ENCODE data around the gene SNED1.

SNED1 gene

DNA sequence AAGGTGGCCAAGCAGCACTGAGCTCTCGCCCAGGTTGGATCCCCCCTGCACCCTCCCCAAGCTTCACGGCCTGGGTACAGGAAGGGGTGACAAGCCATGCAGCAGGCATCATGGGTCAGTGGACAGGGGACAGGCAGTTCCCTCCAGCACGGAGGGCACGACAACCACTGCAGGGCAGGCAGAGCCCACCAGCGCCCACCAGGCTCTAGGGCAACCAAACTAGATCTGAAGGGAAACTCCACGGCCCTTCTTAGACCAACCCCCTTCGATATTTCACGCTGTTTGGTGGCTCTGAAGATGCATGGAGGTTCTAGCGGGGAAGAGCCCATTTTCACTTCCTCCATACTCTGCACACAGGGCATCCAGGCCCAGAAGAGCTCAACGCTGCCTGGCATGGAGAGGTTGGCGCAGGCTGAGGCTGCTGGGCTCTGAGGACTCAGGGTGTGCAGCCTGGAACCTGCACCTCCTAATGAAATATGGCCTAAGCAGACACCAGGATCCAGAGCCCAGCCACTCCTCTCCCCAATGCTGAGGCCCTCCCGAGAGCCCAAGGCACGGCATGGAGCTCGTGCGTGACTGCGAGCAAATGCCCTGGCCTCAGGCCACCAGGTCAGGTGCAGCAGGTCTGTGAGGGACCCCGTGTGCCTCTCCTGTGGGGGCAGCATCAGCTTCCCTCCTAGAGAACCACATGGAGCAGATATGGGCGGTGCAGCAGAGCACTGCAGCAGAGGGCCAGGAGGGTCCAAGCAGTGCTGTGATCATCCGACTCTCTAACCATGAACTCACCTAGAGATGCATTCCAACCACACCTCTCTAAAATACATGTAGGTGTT, 112.4 kb downstream of the SNED1 start:
- no peak for DNase-seq

DNA sequence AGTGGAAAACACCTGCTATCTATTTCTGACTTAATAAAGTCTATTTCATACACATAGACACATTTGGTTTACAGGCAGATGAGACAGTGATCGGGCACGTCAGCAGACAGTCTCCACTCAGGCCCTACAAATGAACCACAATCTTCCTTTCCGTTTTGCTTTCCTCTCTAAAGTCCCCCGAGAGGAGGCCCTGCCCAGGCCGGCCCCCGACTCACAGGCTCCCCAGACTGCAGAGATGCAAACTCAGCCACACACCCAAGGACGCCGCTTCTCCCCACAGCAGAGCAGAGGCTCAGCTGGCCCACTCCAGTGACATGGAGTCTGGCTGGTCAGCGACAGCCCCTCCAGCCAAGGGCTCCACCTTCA, 113.0 kb downstream of the SNED1 start:
- DNase-seq, result peak; percentile 33

DNA sequence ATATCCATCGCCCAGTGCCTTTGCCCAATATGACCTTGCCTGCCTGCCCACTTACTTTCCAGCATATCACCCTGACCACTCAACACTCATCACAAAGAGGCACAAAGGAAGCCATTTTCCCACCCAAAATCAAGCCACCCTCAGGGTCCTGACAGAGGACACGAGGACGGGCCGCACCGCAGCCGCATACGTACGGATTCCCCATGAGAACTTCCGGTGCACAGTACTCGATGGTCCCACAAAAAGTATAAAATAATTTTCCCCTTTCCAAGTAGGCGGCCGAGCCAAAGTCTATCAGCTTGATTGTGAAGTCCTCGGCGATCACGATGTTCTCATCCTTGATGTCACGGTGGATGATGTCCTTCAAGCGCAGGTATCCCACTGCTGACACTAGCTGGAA, 113.6 kb downstream of the SNED1 start:
- DNase-seq, result no peak

DNA sequence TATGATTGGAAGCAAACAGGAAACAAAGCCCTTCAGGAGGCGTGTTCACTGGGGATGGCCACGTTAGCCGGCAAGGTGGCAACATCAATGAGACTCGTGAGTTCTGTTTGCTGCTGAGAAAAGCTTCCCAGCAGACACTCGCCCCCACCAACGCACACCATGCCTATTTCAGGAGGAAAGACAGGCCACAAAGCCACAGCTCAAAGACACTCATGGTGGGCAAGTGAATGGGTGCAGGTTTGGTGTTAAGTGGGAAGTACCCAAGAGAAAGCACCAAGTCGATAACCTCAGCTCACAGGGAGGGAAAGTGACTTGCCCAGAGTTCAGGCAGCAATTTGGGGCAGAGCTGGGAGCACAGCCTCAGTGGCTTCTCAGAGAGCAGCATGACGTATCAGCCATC, 114.2 kb downstream of the SNED1 start:
- DNase-seq, result peak; percentile 67

DNA sequence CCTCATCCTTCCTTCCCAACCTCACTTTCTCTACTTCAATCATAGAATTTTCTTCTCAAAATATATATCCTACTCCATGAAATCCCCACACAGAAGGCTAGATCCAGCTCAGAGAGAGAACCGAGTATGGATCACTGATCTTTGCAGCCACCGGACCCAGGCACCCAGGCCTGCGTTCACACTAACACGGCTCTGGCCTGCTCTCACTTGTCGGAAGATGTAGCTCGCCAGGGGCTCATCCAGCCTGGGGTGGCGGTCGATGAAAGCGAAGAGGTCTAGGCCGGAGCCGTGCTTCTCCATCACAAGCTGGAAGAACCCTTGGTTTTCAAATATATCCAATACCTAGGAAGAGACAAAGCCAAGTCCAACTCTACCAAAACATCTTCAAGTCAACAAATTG, 116.4 kb downstream of the SNED1 start:
- no peak for DNase-seq

DNA sequence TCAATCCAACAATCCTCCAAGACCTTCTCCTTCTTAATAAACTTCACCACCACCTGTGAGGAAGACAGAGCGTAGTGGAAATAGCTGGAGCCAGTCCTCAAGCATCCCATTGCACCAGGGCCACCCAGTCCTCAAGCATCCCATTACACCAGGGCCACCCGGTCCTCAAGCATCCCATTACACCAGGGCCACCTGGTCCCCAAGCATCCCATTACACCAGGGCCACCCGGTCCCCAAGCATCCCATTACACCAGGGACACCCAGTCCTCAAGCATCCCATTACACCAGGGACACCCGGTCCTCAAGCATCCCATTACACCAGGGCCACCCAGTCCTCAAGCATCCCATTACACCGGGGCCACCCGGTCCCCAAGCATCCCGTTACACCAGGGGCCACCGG, 116.9 kb downstream of the SNED1 start:
- no peak for DNase-seq

DNA sequence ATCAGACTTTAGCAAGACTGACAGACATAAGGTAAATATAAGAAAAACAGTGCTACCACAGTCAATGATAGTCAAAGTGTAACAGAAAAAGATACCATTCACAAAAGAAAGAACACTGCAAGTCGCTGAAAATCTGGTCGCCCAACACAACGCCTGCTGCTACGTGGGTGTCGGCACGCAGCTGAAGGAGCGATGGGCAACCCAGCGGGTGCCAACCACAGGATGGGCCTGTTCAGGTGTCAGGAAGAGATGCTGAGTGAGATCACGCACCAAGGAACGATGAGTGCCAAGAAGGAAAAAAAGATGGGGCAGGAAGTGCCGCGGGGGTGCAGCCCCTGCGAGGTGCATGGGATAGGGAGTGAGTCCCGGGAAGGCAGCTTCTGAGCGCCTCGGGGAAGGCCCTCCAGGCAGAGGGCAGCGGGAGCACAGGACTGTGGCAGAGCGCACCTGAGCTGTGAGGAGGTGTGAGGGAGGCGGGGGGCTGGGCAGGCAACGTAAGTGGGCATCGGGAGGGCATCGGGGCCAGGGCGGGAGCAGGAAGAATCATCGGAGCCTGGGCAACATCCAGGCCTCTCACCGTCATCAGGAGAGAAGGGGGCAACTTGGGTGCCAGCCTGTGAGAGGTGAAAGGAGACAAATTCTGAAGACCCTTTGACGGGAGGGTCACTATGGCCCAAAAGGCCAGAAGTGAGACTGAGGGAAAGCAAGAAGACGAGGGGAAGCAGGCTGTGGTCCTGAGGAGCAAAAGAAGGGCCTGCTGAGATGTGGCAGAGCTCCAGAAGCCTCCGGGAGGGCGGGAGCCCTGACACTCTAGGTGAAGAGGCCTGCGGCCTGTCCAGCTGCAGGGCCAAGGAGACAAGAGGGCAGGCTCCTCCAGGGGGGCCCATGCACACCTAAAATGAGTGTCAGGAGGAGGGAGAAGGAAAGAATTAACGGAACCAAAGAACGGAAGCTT, 118.5 kb downstream of the SNED1 start:
- DNase-seq, result no peak

DNA sequence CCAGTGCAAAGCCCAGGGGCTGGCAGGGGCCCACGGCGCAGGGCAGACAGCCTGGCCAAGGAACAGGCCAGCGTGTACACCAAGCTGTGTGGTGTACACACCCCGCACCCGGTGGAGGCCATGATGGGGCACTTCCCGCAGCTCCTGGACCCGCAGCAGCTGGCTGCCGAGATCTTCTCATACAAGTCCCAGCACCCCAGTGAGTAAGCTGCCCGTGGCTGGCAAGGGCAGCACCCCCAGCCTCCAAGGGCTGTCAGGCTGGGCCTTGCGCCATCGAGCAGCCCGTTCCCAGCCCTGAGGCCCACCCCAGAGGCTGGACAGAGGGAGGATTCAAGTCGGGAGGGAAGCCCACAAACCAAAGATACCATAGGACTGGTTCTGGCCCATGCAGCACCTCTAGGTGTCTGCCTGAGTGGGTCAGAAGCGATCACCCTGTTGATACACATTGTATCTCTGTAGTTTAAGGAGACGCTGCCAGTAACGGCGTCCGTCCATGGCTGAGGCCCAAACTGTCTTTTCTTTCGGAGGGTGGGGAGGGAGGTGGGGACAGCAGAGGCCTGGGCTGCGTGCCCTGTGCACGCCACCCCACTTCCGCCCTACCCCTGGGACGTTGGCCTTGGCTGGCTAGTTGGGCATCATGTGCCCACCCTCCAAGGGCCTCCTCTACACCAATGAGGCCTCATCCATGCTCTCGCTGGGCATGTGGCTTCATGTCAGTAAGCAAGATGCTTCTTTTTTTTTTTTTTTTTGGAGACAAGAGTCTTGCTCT, 120.5 kb downstream of the SNED1 start:
- no peak for DNase-seq

DNA sequence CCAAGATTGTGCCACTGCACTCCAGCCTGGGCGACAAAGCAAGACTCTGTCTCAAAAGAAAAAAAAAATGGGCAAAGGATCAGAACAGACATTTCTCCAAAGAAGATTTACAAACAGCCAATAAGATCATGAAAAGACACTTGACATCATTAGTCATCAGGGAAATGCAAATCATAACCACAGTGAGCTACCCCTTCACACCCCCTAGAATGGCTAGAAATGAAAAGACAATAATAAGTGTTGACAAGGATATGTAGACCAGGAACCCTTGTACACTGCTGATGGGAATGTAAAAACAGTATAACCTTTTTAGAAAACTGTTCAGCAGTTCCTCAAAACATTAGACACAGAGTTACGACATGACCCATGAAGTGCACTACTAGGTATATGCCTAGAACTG, 122.0 kb downstream of the SNED1 start:
- no peak for DNase-seq

DNA sequence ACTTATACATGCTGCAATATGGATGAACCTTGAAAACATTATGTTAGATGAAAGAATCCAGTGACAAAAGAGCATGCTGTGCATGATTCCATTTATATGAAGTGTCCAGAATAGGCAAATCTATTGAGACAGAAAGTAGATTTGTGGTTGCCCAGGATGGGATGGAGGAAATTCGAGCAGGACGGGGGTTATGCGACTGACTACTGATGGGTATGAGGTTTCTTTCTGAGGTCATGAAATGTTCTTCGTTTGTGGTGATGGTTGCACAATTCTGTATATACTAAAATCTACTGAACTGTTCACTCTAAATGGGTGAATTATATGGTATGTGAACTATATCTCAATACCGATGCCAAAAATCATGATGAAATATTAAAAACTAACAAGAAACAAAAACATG, 122.6 kb downstream of the SNED1 start:
- DNase-seq, result no peak

DNA sequence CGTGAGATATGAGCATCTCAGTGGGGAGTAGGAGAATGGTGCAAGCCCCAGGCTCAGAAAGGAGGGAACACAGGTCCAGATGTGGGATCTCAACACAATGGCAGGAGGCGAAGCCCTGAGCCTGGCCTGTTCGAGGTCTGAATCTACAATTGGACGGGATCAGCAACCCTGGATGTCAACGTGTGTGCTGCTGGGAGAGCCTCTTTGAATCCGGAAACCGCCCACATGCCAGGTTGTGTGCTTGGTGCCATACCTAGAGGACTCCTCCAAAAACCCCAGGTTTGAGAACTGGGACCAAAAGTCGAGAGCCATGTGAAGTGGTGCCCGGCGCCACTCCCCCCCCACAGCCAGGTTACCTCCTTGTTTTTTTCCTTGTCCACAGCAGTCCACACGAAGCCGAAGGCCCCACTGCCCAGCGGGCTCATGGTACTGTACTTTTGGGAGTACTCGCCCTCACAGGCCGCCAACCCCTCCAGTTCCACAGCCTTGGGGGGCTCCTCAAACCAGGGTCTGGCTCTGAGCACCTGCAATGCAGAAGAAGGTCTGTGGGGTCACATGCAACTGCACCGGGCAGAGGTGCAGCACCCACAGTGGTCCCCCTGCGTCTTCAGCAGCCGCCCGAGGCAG, 124.1 kb downstream of the SNED1 start:
- DNase-seq, result no peak

DNA sequence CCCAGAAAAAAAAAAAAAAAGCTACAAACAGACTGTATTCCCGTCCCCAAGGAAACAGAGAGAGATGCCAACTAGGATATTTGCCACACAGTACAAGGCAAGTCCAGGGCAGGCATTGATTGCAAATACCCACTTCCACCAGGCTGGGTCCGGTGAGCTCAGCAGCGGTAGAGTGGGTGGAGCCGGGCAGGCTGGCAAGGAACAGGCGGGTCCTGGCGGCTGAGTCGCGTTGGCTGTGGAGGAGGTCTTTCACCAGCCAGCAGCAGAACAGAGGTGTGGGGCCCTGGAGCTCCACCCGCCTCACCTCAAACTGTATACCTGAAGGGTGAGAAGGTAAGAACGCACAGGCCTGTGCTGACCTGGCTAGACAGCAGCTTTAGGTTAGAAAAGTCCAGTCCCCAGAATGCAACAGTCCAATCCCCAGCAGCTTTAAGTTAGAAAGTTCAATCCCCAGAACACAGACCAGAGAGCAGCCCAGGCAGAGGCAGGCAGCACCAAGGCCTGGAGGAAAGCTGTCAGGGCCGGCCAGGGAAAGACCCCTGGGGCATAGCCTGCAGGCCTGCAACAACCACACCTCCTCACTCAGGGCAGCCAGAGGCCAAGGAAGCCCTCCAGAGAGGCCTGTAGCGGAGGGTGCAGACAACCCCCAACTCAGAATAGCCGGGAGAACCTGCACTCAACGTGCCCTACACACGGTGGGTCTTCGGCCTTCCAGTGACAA, 125.6 kb downstream of the SNED1 start:
- peak; percentile 58 for DNase-seq

DNA sequence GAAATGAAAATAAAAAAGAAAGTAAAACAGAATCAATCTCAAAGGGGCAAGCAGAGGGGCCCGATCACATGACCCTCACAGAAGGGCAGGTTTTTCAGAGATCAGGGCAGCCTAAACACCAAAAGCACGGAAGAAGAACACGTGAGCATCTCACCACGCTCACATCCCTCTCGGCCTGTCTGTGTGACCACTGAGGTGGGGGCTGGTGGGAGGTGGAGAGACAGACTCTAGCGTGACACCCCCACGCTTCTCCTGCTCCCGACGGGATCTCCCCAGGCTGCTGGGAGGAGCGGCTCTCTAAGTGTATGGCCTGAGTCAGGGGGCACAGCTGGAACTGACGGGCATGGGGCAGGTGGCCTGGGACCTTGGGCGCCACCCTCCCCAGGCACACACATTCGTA, 127.2 kb downstream of the SNED1 start:
- DNase-seq, result no peak

DNA sequence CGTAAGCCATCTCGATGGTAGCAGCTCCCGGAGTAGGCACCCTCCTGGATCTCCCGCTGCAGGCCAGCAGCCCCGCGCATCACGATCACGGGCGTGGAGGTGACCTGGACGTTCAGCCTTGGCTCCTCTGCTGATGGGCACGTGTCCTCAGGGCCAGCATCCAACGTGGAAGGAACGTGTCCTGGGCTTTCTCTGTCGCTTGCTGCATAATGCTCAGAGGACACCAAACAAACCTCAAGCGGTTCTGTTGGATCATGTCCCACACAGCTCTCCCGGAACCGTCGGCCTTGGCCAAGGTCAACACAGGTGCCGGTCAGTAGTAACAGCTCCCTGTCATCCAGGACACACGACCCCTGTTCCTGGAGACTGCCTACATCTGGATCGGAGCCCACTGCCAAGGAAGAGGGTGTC, 127.8 kb downstream of the SNED1 start:
- DNase-seq, result no peak

DNA sequence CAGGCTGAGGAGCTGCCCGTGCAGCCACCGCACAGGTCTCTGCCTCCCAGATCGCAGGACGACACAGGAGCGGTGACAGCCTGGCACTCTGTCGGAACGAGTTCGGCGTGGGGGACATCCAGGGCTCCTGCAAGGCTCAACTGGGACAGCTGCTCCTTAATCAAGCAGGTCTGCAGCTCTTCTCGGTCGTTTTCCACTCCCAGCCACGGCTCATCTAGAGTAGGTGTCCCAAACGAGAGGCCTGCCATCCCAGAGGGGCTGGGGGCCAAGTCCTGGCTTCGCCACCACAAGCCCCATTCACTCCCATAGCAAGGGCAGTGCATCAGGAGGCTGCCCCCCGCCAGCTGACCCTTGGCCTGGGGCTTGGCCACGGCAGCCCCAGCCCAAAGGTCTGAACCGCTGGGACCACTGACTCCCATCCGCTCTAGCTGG, 128.4 kb downstream of the SNED1 start:
- DNase-seq, result no peak

DNA sequence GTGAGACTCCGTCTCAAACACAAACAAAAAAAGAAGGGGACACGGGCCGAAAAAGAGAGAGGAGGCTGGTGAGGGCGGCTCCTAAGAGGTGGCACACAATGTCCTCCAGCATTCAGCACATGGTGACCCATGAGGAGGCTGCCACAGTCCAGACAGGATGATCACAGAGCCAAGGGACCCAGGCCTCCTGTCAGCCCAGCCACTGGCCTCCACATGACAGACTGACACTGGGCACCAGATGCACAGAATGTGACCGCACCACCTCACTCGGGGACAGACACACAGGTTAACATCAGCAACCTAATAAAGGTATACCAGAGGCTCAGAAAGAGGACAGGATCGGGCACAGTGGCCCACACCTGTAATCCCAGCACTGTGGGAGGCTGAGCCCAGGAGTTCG, 129.8 kb downstream of the SNED1 start:
- DNase-seq, result no peak

DNA sequence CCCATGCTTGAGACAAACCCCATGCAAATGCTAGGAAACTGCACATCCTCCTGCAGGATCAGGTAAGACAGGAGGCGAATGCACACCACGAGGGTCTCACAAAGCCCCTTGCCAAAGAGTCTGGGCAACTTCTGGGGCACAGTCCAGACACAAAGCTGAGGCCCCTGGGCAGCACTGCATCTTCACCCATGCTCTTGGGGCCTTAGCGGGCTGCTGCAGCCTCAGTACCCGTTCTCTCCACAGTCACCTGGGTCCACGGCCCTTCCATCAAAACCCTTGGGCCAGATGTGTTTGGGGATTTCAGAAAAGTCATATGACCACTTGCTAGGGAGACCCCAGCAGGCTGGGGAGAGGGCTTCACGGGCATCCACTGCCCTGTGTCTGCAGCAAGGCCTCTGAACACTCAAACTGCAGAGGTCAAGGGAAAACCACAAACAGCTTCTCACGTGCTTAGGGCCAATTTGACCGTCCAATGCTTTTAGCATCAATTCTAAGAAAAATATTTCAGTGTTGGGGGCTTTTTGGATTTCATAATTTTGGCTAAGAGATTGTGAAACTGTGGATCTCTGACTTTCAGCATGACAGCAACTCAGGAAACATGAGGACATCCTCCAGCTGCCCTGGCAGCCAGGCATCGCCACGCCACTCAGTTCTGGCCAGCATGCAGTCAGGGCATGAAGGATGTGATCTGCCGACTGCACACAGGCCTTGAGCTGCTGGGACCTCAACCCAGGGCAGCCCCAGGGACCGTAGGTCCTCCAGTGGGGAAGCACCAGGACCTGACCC, 130.9 kb downstream of the SNED1 start:
- DNase-seq, result no peak

DNA sequence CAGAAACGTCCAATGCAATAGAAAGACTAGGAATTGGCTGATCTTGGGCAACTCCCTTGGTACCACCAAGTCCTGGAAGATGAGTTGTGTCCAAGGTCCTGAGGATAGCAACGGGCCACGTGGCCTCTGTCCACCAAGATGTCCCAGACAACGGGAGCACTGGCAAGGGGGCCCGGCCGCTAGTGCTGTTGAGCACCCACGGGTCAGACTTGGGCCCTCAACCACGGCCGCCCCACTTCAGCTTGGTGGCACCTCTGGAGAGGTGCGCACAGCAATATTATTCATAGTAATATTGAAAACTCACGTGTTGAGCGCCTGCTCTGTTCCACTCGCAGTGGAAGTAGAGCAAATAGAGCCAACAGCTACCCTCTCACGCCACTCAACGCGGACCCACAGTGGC, 131.9 kb downstream of the SNED1 start:
- no peak for DNase-seq

DNA sequence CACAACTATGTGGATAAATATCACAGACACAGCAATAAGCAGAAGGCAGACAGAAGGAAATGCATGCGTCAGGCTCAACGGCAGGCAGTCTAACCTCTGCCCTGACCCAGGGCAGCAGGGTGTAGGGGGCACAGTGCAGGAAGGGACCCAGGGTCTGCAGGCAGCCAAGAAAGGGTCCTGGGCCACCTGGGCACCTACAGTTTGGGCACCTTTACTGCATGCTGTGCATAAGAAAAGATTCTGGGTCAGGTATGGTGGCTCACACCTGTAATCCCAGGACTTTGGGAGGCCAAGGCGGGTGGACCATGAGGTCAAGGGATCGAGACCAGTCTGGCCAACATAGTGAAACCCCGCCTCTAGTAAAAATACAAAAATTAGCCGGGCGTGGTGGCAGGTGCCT, 133.1 kb downstream of the SNED1 start:
- DNase-seq, result no peak

DNA sequence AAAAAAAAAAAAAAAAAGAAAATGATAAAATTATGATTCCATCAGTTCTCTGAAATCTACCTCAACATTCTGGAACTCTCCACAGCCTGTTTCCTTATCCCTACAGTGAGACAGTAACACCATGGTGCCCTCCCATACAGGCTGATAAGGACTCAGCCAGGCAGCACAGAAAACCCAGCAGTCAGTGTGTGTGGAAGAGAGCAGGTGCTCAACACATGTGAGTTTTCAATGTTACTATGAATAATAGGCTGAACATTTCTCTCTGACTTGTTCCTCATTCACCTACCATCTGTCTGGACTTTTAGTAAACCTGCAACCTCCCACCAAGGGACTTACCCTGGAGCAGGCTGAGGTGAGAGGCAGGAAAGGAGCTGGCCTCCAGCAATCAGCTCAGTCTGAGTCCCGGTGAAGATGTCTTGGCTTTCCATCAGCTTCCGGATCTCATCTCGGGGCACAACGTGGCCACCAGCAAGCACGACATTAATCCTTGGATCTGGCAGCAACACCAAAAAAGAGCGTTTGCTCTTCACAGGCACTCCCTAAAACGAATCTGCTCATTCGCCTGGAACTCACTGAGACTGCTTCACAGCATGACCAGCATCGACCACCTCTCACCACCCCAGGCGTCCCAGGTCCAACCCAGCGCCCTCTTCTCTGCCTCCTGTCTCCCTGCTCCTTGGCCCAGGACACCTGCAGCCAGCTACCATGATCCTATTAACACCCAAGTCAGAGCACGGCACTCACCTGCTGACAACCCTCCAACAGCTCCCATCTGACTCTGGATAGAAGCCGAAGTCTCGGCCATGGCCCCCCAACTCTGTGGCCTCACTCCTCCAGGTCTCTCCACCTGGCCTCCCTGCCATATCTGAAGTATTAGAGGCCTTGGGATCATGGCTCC, 134.4 kb downstream of the SNED1 start:
- DNase-seq, result no peak
